OCI-LY1 (cell line): Measurements from ENCODE around the gene GXYLT1.

ENCODE experiments used
- EZH2 ChIP-seq: fragments of 200-600 bp; sonication (generic), shearing (Covaris generic); IDR thresholded peaks from 2 replicates; pipeline ENCODE4 v1.8.0; 2017; ENCODE audit warnings: borderline replicate concordance, mixed run types, mild to moderate bottlenecking, antibody characterized with exemption, low read length, moderate library complexity, mixed read lengths
- TF ChIP-seq, protein P1 (sequence below): fragments of 200-600 bp; sonication (generic), shearing (Covaris generic); IDR thresholded peaks from 2 replicates; pipeline ENCODE4 v1.5.1; 2017; ENCODE audit warnings: mild to moderate bottlenecking, antibody characterized with exemption, low read length, moderate library complexity, mixed read lengths

- TF ChIP-seq, protein P1, sequence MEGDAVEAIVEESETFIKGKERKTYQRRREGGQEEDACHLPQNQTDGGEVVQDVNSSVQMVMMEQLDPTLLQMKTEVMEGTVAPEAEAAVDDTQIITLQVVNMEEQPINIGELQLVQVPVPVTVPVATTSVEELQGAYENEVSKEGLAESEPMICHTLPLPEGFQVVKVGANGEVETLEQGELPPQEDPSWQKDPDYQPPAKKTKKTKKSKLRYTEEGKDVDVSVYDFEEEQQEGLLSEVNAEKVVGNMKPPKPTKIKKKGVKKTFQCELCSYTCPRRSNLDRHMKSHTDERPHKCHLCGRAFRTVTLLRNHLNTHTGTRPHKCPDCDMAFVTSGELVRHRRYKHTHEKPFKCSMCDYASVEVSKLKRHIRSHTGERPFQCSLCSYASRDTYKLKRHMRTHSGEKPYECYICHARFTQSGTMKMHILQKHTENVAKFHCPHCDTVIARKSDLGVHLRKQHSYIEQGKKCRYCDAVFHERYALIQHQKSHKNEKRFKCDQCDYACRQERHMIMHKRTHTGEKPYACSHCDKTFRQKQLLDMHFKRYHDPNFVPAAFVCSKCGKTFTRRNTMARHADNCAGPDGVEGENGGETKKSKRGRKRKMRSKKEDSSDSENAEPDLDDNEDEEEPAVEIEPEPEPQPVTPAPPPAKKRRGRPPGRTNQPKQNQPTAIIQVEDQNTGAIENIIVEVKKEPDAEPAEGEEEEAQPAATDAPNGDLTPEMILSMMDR = no peak
- no peak for TF ChIP-seq EZH2
Observed at GRCh38 chr12:42167711-42168110, 23.0 kb upstream of the GXYLT1 start.
